Stimulated activated memory B cell treated with anti-CD40 and anti-IgM and Interleukin-4, amounts not matched to agents 10 μg/mL and 1 μg/mL and 100 μg/mL, for 72 hours (primary cell): Measurements from ENCODE around the gene ARHGAP26.
A peak's percentile ranks its signal among the peaks of the same experiment; 100 is the strongest.

Source experiments
- ATAC-seq: fragments of 150-1000 bp; cut with Tn5 transposase; 2 replicates; pipeline ENCODE4 v1.10.0; 2021
- H3K27ac Mint-ChIP-seq: one replicate; pipeline ENCODE4 v1.8.0; 2022; ENCODE audit warnings: mild to moderate bottlenecking, mixed read lengths
- H3K27me3 Mint-ChIP-seq: one replicate; pipeline ENCODE4 v1.8.0; 2022; ENCODE audit warnings: mixed read lengths
- H3K36me3 Mint-ChIP-seq: one replicate; pipeline ENCODE4 v1.8.0; 2022; ENCODE audit warnings: mixed read lengths
- H3K4me1 Mint-ChIP-seq: one replicate; pipeline ENCODE4 v1.8.0; 2022; ENCODE audit warnings: mixed read lengths
- H3K4me3 Mint-ChIP-seq: one replicate; pipeline ENCODE4 v1.8.0; 2022; ENCODE audit warnings: mild to moderate bottlenecking, moderate library complexity, mixed read lengths
- H3K9me3 Mint-ChIP-seq: one replicate; pipeline ENCODE4 v1.8.0; 2022; ENCODE audit warnings: mixed read lengths

Gene ARHGAP26

DNA sequence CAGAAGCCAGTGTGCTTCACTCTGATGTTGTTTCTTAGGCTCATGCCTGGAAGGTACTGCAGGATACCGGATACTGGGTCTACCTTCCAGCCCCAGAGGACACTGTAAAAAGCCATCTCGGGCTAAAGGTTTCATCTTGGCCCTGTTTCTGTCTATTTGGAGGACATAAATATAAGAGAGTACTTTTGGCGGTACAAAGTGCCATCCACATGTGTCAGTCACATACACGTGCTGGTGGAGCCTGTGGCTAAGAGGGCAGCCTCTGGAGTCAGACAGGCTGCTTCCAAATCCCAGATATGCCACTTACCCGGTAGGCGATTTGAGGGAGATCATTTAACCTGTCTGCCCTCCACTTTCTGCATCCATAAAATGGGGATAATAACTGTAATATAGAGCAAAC is 472.9 kb downstream of the ARHGAP26 start:
- peaks cover 6% of the 10 kb centered on the region for H3K9me3 Mint-ChIP-seq
- ATAC-seq: no peak
- no peaks in the 10 kb centered on the region for H3K4me1 Mint-ChIP-seq
- no peaks in the 10 kb centered on the region for H3K27me3 Mint-ChIP-seq
- H3K36me3 Mint-ChIP-seq: no peaks in the 10 kb centered on the region
- H3K27ac Mint-ChIP-seq: no peak overlapping the region
- no peak overlapping the region for H3K4me3 Mint-ChIP-seq

DNA sequence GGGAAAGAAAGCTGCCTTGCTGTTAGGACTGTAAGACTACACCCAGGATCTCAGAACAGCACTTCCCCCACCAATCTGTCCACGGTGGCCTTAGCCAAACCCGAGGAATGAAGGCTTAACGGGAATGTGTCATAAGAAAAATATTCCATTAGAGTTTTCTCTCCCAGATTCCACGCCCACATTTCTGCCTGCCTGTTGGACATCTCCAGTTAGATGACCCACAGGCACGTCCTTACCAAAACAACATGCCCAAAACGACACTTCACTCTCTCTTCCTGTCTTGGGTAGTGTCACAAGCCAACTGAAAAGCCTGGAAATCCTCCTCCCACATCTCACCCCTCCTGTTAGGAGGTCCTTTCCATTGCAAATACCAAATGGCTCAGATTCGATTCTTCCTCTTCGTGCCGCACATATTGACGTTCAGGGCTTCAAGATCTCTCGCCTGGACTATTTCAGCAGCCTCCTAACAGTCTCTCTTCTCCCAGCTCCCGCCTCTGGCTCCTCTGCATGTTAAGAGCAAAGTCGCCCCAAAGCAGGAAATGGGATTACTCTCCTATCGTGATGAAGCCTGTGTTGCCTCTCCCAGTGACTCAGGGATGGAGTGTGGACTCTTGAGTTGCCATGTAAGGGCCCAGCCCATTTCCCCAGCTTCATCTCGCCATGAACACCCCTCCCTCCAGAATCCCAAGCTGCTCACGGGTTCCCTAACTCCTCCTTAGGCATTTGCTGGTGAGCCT is 474.0 kb downstream of the ARHGAP26 start:
- ATAC-seq: no peak
- Mint-ChIP-seq H3K4me1 (no peaks in the 10 kb centered on the region), H3K9me3 (peaks cover 6% of the 10 kb centered on the region), H3K27ac (no peak overlapping the region), H3K27me3 (no peaks in the 10 kb centered on the region), H3K36me3 (no peaks in the 10 kb centered on the region), H3K4me3 (no peak overlapping the region)

DNA sequence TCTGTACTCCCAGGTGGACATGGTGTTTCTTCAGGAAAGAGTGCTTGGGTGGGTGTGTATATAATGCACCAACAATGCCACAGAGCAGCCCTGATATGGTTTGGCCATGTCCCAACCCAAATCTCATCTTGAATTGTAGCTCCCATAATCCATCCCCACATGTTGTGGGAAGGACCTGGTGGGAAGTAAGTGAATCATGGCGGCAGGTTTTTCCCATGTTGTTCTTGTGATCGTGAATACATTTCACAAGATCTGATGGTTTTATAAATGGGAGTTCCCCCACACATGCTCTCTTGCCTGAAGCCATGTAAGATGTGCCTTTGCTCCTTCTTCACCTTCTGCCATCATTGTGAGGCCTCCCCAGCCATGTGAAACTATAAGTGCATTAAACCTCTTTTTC is 474.8 kb downstream of the ARHGAP26 start:
- no peaks in the 10 kb centered on the region for H3K27me3 Mint-ChIP-seq
- no peak for ATAC-seq
- H3K4me3 Mint-ChIP-seq: no peak overlapping the region
- peaks cover 6% of the 10 kb centered on the region for H3K9me3 Mint-ChIP-seq
- no peak overlapping the region for H3K27ac Mint-ChIP-seq
- H3K4me1 Mint-ChIP-seq: no peaks in the 10 kb centered on the region
- no peaks in the 10 kb centered on the region for H3K36me3 Mint-ChIP-seq

DNA sequence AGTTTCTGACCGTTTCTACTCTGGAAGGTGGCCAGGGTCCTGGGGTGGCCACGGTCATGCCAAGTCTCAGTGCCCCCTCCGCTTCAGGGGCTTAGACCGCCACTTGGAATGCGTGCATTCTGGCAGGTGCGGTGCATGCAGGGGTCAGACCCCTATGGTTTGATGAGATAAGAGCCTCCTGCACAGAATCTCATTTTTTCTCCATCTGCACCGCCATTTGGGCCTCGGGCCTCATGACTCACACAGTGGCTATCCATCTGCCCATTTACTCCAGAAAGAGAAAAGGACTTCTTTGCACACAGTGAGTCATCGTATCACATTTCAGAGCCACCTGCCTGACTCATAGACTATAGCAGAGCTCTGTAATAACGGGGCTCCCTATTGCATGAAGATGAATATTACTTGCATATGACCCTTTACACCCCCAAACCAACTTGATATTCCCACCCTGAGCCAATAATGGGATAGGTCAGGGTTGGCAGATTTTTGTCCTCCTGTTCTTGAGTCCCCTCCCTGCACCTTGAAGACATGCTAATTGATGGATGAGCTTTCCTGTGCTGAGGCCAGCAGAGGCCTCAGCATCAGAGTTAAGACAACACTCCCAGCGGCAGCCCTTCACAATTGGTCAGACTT is 475.9 kb downstream of the ARHGAP26 start:
- H3K9me3 Mint-ChIP-seq: peaks cover 6% of the 10 kb centered on the region
- no peaks in the 10 kb centered on the region for H3K36me3 Mint-ChIP-seq
- no peaks in the 10 kb centered on the region for H3K27me3 Mint-ChIP-seq
- H3K27ac Mint-ChIP-seq: no peak overlapping the region
- ATAC-seq: no peak
- H3K4me1 Mint-ChIP-seq: no peaks in the 10 kb centered on the region
- H3K4me3 Mint-ChIP-seq: no peak overlapping the region

DNA sequence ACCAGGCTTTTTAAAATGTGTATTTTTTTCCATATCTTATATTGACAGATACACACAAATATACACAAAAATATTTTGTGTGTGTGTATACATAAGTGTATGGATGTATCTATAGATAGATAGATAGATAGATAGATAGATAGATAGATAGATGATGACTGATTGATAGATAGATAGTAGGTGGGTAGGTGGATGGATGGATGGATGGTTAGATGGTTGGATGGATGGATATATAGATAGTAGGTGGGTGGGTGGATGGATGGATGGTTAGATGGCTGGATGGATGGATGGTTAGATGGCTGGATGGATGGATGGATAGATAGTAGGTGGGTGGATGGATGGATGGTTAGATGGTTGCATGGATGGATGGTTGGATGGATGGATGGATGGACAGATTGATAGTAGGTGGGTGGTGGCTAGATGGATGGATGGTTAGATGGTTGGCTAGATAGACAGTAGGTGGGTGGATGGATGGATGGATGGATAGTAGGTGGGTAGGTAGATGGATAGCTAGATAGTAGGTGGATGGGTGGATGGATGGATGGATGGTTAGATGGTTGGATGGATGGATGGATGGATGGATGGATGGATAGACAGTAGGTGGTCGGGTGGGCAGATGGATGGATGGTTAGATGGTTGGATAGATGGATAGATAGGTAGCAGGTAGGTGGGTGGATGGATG is 477.1 kb downstream of the ARHGAP26 start:
- no peaks in the 10 kb centered on the region for H3K36me3 Mint-ChIP-seq
- H3K4me1 Mint-ChIP-seq: peaks cover 4% of the 10 kb centered on the region
- H3K9me3 Mint-ChIP-seq: peaks cover 6% of the 10 kb centered on the region
- no peaks in the 10 kb centered on the region for H3K27me3 Mint-ChIP-seq
- H3K4me3 Mint-ChIP-seq: no peak overlapping the region
- ATAC-seq: no peak
- no peak overlapping the region for H3K27ac Mint-ChIP-seq

DNA sequence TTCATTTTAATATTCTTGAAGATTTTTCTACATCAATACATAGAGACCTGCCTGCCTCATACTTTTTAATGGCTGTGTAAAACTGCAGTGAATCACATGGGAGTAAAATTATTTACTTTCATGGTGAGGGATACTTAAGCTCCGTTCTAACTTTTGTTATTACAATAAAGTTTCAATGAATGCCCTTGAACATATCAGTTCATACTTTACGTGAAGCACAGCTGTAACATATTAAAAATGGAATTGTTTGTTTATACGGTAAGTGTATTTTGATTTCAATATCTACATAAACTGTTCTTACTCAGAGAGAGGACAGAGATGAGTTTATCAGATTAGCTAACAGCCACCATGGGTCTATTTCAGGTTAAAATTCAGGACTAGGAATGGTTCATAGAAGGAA is 478.2 kb downstream of the ARHGAP26 start:
- H3K36me3 Mint-ChIP-seq: no peaks in the 10 kb centered on the region
- ATAC-seq: no peak
- peaks cover 12% of the 10 kb centered on the region for H3K4me1 Mint-ChIP-seq
- no peak overlapping the region for H3K27ac Mint-ChIP-seq
- H3K9me3 Mint-ChIP-seq: peaks cover 6% of the 10 kb centered on the region
- no peaks in the 10 kb centered on the region for H3K27me3 Mint-ChIP-seq
- H3K4me3 Mint-ChIP-seq: no peak overlapping the region

DNA sequence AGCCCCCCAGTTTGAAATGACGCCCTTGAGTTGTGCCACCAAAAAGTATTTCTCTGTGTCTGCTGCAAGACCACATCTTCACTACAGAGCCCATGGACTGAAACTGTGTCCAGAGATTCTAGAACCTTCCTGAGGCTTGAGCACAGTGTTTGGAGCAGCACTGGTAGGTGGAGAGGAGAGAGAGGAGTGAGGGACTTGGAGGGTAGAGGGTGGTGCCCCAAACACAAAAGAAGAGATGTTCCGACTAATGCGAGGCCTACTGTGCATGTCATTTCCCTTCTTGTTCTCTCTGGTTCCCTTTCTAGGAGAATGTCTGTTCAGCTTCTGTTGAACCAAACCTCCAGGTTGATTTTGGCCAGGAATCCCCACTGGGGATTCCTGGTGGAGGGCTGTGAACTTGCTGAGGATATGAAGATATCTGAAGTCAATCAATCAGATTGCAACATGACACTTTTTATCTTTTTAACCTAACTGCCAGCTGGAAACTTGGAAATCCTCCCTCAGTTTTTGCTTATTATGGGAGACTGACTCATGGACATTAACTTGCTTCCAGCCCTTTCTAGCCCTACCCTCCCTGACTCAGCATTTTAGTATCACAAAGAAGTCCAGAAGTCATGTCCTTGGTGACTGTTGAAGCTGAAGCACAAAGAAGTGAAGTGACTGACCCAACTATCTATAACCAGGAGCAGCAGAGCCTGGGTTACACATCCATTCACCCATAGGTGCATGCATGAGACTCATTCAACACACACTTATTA is 478.8 kb downstream of the ARHGAP26 start:
- no peak for ATAC-seq
- Mint-ChIP-seq H3K4me1 (peaks cover 12% of the 10 kb centered on the region), H3K9me3 (peaks cover 6% of the 10 kb centered on the region), H3K4me3 (no peak overlapping the region), H3K27ac (no peak overlapping the region), H3K36me3 (no peaks in the 10 kb centered on the region), H3K27me3 (no peaks in the 10 kb centered on the region)

DNA sequence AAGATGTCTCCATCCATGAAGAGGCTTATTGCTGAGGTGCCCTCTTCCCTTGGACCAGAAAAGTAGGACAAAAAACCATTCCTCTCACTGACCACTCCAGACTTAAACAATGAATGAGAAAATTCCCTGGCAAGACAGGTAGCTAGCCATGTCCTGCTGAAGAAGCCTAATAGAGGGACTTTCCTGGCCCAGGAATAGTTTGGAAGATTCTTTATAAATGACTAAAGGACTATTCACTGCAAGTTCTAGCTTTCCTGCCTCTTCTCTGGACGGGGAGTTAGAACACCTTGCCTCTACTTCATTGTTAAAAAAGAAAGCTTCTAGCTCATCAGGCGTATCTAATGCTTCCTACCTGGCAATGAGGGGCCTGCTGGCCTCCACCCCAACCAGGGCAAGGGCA is 479.7 kb downstream of the ARHGAP26 start:
- Mint-ChIP-seq H3K4me3 (no peak overlapping the region), H3K4me1 (peaks cover 12% of the 10 kb centered on the region), H3K36me3 (no peaks in the 10 kb centered on the region), H3K9me3 (peaks cover 6% of the 10 kb centered on the region), H3K27ac (no peak overlapping the region), H3K27me3 (no peaks in the 10 kb centered on the region)
- no peak for ATAC-seq

DNA sequence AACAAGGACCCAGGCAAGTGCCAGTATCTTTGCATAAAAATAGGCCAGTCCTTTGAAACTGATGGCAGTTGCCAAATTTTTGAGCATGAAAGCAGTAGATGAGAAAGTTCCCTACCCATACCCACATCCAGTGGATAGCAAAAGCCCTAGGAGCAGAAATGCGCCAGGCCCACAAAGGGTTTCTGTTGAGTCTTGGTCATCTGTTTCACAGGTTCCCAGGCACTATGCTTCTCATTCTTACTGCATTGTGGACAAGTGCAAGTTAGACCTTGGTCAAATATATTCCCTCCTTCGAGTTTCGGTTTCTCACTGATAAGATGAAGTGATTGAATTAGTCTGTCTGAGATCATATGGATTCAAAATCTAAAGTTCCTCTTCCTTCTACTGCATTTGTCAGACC is 481.0 kb downstream of the ARHGAP26 start:
- Mint-ChIP-seq H3K36me3 (no peaks in the 10 kb centered on the region), H3K27ac (no peak overlapping the region), H3K4me3 (no peak overlapping the region), H3K4me1 (peaks cover 12% of the 10 kb centered on the region), H3K9me3 (peaks cover 6% of the 10 kb centered on the region), H3K27me3 (no peaks in the 10 kb centered on the region)
- ATAC-seq: no peak

DNA sequence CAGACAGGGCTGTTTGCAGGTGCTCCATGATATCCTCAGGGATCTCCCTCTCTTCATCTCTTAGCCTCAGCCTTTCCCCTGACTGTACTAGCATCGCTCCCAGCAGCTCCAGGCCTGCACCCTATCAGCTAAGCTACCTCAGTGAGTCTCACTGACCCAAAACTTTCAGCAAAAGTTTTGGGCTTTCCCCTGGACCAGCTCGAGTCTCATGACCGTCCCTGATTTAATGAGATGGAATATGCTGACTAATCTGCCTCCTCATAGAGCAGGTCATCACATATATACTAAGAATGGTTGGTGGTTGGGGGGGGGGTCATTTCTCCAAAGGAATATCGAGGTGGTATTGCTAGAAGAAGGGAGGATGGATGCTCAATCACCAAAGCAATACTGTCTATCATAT is 481.8 kb downstream of the ARHGAP26 start:
- H3K9me3 Mint-ChIP-seq: peaks cover 6% of the 10 kb centered on the region
- no peak for ATAC-seq
- H3K4me1 Mint-ChIP-seq: peaks cover 12% of the 10 kb centered on the region
- H3K27me3 Mint-ChIP-seq: no peaks in the 10 kb centered on the region
- H3K4me3 Mint-ChIP-seq: no peak overlapping the region
- H3K36me3 Mint-ChIP-seq: no peaks in the 10 kb centered on the region
- H3K27ac Mint-ChIP-seq: no peak overlapping the region

DNA sequence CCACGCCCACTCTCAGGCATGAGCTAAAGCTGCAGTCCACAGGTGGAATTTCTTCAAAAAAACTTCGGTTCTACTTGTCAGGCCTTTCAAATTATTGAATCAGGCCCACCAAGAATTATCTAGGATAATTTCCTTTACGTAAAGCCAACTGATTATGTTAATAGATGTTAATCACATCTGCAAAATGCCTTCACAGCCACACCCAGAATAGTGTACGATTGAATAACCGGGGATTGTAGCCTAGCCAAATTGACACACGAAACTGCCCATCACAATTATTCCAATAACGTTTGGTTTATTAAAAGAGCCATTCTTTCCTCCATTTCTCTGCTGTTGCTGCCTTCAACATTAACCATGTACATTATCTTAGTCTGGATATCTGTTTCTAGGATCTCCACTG is 484.6 kb downstream of the ARHGAP26 start:
- Mint-ChIP-seq H3K36me3 (no peaks in the 10 kb centered on the region), H3K9me3 (no peaks in the 10 kb centered on the region), H3K4me1 (peaks cover 12% of the 10 kb centered on the region), H3K27ac (no peak overlapping the region), H3K27me3 (no peaks in the 10 kb centered on the region), H3K4me3 (no peak overlapping the region)
- ATAC-seq: no peak

DNA sequence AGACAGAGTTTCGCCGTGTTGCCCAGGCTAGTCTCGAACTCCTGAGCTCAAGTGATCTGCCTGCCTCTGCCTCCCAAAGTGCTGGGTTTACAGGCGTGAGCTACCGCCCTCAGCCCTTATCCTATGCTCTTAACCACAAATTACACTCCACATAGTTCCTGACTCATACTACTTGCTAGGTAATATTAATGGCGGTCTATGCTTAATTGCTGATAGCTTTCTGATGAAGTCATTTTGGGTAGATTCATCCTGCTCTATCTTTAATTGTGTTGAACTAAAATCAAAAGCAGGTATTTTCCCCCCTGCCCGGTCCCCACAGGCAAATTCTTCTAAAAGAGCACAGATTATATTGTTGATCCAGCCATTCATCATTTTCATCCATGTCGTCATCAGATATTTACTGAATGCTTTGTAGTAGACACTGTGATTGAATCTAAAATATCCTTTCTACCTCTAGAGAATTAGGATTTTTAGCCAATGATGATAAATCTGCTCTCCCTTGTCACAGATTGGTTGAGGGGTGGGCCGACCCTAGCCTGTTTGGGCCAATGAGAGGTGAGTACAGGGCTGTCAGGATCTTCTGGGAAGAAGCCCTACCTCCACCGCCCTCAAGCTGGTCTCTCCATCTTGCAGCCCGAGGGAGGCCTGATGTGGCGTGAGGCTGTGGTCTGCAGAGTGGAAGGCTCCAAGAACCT is 488.5 kb downstream of the ARHGAP26 start:
- H3K4me3 Mint-ChIP-seq: no peak overlapping the region
- no peak overlapping the region for H3K27ac Mint-ChIP-seq
- ATAC-seq: peak; percentile 24
- H3K36me3 Mint-ChIP-seq: no peaks in the 10 kb centered on the region
- H3K27me3 Mint-ChIP-seq: no peaks in the 10 kb centered on the region
- H3K9me3 Mint-ChIP-seq: no peaks in the 10 kb centered on the region
- no peaks in the 10 kb centered on the region for H3K4me1 Mint-ChIP-seq

DNA sequence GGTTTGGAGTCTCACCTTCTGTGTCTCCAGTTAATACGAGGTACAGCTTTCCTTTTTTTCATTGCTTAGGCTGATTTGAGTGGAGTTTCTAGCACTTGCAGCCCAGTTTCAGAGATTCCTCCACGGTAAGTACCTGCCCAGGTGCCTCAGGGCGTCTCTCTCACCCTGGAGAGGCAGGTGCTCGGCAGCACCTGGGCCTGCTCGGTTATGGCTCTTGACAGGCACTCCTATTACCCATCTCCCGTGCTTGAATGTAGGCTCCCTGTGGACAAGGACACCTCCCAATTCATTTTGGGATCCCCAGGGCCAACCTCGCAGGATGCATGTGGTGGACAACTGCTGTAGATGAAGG is 489.1 kb downstream of the ARHGAP26 start:
- H3K4me3 Mint-ChIP-seq: no peak overlapping the region
- H3K27ac Mint-ChIP-seq: no peak overlapping the region
- H3K36me3 Mint-ChIP-seq: no peaks in the 10 kb centered on the region
- no peaks in the 10 kb centered on the region for H3K9me3 Mint-ChIP-seq
- H3K27me3 Mint-ChIP-seq: no peaks in the 10 kb centered on the region
- ATAC-seq: peak; percentile 12
- H3K4me1 Mint-ChIP-seq: no peaks in the 10 kb centered on the region

DNA sequence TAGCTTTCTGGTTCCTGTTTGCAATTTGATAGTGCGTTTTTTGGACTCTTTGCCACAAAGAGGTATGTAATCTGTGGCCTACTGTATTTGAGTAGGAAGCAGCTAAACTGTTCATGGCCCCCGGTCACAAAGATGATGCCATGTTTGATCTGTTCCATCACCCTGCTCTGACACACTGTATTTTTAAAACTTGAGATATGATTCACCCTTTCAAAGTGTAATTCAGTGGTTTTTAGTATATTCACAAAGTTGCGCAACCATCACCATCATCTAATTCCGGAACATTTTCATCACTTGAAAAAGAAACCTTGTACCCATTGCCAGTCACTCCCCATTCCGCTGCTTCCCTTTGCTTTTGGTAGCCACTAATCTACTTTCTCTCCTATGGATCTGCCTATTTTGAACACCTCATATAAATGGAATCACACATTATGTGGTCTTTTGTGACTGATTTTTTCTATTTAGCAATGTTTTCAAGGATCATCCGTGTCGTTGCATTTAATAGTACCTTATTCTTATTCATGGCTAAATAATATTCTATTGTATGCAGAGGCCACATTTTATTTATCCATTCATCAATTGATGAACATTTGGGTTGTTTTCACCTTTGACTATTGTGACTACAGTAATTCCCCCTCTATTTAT is 491.7 kb downstream of the ARHGAP26 start:
- H3K36me3 Mint-ChIP-seq: peaks cover 10% of the 10 kb centered on the region
- ATAC-seq: no peak
- no peaks in the 10 kb centered on the region for H3K27me3 Mint-ChIP-seq
- H3K27ac Mint-ChIP-seq: no peak overlapping the region
- H3K9me3 Mint-ChIP-seq: peaks cover 10% of the 10 kb centered on the region
- no peaks in the 10 kb centered on the region for H3K4me1 Mint-ChIP-seq
- H3K4me3 Mint-ChIP-seq: no peak overlapping the region
